Raji (cell line): ENCODE measurements around the gene TRIM28.

Experiments used
- POLR2A ChIP-seq: IDR thresholded peaks from 2 replicates; pipeline ENCODE4 v1.6.1; 2011; ENCODE audit warnings: low read depth, low read length, control low read depth; ENCODE audit not compliant: insufficient read depth

TRIM28 gene

GRCh38 chr19:58543826-58544590 lies at the start of gene TRIM28:
TRIM28 (plus strand) TSS chr19:58544064; CDS start chr19:58544758, 694 bp downstream.
- peak; percentile 91 for TF ChIP-seq POLR2A

DNA sequence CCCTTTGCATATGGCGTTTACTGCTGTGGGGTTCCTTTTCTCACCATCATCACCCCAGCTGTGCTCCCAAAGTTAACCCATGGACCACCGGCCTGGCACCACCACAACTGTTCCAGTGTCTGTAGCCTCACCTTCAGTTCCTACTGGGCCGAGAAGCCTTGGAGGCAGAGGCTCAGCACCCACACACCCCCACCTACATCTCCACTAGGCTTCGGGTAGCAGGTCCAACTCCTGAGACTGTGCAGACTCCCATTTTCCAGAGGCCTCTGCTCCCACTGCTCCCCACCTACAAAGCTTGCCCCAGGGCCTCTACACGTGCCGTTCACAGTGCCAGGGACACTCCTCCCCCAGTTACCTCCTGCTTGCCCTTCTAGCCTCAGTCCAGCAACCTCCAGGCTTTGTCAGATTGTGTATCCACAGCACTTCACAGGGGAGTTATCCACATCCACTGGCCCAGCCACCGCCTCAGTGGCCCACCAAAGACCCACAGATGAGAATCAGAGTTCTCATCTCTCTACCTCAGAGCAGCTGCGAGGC lies 46.2 kb upstream of the TRIM28 start:
- no peak for TF ChIP-seq POLR2A

DNA sequence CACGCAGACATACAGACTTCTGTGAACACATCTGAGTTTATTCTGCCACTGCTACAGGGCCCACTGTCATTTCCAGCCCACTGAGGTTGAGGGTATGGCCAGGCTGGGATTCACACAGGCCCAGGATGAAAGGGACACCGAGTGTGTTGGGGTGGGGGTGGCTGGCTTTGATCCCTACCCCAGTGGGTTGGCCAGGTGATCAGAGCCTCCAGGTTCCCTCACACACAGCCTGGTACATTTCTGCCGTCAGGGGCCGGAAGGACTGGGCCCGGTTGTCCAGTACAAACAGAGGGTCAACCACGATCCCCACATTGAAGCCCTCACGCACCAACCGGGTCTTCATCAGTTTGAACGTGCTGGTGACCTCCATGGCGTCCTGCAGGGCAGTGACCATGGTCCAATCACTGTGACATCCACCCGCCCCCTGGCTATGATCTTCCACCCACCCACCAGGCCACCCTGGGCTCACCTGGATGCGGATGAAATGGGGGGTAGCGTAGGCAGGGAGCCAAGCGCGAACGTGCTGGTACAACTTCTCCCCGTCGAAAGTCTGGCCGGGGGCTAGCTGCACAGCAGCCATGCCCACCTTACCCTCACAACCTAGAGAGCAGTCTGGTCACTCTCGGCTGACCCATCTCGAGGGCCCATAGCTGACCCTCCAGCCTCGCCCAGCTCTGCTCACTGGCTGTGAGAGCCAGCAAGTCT lies 45.4 kb upstream of the TRIM28 start:
- TF ChIP-seq POLR2A, result no peak

DNA sequence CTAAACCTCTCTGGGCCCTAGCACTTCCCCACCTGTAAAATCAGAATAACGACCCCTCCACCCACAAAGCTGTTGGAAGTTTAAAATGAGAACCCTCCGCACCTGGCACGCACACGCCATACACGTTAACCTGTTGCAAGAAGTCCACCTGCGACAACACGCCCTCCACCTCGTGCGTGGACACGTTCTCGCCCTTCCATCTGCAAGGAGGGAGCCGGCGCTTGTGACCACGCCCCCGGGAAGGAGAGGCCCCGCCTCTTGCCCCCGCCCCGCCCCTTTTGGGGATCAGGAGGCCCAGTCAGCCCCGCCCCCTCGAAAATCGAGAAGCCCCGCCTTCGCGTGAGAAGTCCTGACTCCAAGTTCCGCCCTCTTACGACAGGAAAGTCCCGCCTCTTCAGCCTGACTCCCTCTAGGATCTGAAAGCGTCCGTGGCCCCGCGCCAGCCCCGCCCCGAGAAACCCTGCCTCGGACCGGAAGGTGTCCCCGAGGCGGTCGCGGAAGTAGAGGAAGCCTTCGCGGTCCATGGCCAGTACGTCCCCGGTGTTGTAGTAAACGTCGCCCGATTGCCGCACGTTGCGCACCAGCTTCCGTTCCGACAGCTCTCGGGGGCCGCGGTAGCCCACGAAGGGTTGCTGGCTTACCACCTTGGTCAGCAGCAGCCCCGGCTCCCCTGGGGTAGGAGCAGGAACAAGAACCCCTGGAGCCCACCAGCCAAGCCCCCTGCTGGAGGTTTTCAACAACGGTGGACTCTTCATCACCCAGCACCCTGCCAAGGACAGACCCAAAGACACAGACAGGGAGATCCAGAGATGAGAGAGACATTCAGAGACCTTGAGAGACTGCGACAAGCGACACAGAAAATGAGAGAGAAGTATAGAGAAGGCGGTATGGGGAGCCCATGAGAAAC lies 44.6 kb upstream of the TRIM28 start:
- peak; percentile 94 for TF ChIP-seq POLR2A

- TF ChIP-seq POLR2A, result no peak
These were observed 43.6 kb upstream of the TRIM28 start for GRCh38 chr19:58500242-58500641.

GRCh38 chr19:58509731-58510083 lies 34.2 kb upstream of the TRIM28 start:
- no peak for TF ChIP-seq POLR2A

GRCh38 chr19:58510084-58510862 lies 33.6 kb upstream of the TRIM28 start:
- no peak for TF ChIP-seq POLR2A

- no peak for TF ChIP-seq POLR2A
These were observed 32.3 kb upstream of the TRIM28 start, which contains the start of gene SLC27A5 for GRCh38 chr19:58511353-58512208. SLC27A5 (minus strand) TSS chr19:58511992; CDS start chr19:58511955, 37 bp downstream.

GRCh38 chr19:58513213-58513693 lies 30.6 kb upstream of the TRIM28 start:
- TF ChIP-seq POLR2A, result no peak

- peak; percentile 99 for TF ChIP-seq POLR2A
These were observed 29.9 kb upstream of the TRIM28 start for GRCh38 chr19:58513694-58514563.

- TF ChIP-seq POLR2A, result no peak
These were observed 29.3 kb upstream of the TRIM28 start for GRCh38 chr19:58514564-58515022.

GRCh38 chr19:58515259-58515658 lies 28.6 kb upstream of the TRIM28 start:
- no peak for TF ChIP-seq POLR2A

DNA sequence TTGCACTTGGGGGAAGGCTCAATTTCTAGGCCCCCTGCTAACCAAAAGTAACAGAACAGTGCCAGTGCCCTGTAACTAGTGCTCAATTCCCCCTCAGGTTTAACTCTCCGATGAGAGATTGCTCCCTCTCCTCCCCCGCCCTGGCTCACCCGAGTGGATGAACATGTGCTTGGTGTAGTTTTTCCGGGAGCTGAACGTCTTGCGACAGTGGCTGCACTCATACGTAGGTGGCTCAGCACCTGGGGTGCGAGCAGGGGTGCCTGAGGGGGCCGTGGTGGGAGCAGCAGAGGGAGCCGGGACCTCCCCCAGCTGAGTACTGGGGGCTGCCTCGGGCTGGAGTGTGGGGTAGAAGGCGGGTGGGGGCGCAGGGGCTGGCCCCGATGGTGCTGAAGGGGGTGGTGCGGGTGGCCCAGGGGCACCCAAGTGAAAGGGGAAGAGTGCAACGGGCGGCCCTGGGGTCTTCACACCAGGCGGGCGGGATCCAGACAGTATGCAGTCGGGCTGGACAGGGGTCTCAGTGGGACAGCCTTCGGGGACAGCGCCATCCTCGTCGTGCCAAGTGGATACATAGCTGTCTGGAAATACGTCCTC lies 27.5 kb upstream of the TRIM28 start:
- no peak for TF ChIP-seq POLR2A
